GM19351 (cell line): ENCODE results near the gene SLC22A7.

Source experiments
- ATAC-seq: cut with Tn5 transposase; IDR thresholded peaks from one replicate; pipeline ENCODE4 v1.9.1; 2021; ENCODE audit warnings: mild to moderate bottlenecking, moderate library complexity; ENCODE audit not compliant: unreplicated experiment

SLC22A7 gene, protein sequence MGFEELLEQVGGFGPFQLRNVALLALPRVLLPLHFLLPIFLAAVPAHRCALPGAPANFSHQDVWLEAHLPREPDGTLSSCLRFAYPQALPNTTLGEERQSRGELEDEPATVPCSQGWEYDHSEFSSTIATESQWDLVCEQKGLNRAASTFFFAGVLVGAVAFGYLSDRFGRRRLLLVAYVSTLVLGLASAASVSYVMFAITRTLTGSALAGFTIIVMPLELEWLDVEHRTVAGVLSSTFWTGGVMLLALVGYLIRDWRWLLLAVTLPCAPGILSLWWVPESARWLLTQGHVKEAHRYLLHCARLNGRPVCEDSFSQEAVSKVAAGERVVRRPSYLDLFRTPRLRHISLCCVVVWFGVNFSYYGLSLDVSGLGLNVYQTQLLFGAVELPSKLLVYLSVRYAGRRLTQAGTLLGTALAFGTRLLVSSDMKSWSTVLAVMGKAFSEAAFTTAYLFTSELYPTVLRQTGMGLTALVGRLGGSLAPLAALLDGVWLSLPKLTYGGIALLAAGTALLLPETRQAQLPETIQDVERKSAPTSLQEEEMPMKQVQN

DNA sequence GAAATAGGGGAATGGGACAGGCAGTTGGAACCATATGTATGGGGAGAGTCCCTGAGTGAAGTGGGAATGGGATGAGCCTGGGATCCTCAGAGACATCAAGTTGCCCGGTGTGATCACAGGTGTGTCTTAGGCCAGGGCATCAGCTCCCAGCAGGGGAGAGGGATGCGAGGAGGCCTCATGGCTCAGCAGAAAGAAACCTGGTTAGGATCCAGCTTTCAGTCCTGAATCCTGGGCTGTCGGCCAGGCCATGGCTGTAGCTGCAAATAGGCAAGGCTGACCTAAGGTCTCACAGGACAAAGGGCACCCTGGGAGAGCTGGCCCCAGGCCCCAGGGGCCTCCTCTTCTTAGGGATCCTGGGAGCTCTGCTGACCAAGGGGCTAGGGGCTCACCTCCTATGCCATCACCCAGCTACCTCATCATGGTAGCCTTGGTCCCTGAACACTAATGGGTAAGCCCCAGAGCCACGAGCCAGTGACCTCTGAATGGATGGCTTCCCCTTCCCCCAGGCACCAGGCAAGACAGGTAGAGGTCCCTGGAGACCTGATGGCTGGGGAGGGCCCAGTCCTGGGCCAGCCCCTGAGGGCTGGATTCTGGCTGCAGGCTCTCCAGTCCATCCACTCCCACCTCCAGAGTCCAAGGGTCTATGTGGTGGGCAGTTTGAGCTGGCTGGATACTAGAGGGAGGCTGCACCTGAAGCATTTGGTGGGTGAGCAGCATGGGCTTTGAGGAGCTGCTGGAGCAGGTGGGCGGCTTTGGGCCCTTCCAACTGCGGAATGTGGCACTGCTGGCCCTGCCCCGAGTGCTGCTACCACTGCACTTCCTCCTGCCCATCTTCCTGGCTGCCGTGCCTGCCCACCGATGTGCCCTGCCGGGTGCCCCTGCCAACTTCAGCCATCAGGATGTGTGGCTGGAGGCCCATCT, at the start of gene SLC22A7:
TSS of gene SLC22A7 (plus strand) at position 617 of the 921 bp plus-strand sequence. CDS start at position 716, 99 bp downstream.
- ATAC-seq = no peak

DNA sequence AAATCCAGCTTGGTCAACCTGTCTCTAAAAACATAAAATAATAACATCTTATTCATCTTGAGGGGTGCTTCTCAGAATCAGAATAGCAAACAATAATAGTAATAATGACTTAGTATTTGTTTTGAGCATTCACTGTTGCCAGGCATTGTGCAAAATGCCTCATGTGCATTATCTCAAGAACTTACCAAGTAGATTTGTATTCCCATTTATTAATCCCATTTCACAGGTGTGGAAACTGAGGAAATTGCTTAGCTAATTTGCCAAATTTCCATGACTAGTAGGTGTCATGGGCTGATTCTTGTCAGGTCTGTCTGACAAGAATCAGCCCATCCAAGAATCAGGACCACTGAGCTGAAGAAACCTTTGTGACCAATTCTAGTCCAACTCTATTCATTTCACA, 49.3 kb upstream of the SLC22A7 start:
- no peak for ATAC-seq

DNA sequence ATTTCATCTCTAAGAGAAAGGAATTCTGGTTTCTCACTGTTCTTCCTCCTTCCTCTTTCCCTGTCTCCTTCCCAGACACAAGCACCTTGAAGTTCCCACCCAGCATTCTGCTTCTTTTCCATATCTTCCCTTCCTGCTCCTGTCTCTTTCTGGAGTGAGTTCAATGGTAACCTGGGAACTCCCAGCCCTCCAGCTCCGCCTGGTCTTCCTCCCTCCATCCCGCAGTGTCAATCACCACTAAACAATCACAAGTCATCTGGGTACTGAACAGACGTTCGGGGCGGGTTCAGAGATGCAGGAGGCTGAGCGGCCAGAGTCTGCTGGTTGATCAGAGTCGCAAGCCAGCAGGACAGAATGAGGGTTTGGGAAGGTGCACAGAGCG, 47.1 kb upstream of the SLC22A7 start:
- ATAC-seq = no peak

DNA sequence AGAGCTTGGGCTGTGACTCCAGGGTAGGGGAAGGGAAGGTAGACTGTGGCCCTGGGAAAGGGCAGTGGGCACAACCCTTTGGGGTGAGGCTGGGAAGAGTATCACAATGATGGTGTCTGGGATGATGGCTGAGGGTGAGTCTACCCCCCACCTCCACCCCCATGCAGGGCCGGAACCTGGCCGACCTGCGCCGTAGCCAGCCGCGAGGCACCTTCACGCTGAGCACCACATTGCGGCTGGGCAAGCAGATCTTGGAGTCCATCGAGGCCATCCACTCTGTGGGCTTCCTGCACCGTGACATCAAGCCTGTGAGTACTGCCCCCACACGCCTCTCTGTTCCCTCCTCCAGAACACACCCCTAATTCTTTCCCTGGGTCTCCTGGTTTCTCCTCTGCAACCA, 44.7 kb upstream of the SLC22A7 start:
- no peak for ATAC-seq

DNA sequence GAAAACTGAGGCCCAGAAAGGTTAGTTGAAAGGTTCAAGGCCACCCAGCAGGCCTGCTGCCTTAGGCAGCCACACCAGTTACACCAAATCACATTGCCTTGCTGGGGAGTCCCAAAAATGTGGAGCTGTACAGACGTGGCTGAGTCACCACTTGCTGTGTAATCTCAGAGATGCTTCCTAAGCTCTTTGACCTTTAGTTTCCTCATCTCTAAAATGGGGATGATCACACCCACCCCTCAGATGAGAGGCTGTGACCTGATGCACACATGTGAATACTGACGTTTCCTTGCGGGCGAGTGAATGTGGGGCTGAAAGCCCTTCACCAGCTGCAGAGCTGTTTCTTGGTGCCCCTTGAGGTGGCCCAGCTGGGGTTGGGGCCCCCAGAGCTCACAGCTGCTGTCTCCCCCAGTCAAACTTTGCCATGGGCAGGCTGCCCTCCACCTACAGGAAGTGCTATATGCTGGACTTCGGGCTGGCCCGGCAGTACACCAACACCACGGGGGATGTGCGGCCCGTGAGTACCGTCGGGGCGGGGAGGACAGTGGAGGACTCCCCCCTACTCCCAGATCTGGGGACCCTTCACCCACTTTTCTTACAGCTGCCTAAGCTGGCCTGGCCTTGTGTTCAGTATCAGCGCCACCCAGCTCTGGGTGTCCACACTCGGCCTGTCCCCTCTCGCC, 43.8 kb upstream of the SLC22A7 start:
- ATAC-seq = no peak

DNA sequence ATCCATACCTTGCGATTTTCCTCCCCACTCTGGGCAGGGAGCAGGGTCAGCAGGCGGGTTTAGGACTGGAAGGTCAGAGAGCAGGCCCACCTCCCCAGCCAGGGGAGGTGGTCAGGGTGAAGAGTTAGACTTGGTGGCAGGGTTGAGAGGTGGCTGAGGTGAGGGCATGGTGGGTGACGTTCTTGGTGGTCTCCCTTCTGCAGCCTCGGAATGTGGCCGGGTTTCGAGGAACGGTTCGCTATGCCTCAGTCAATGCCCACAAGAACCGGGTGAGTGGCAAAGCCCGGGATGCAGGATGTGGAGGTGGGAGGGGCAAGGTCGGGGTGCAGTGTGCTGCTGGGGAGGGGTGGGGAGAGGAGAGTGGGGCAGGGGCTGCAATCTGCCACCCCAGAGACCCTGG, 43.2 kb upstream of the SLC22A7 start:
- no peak for ATAC-seq

DNA sequence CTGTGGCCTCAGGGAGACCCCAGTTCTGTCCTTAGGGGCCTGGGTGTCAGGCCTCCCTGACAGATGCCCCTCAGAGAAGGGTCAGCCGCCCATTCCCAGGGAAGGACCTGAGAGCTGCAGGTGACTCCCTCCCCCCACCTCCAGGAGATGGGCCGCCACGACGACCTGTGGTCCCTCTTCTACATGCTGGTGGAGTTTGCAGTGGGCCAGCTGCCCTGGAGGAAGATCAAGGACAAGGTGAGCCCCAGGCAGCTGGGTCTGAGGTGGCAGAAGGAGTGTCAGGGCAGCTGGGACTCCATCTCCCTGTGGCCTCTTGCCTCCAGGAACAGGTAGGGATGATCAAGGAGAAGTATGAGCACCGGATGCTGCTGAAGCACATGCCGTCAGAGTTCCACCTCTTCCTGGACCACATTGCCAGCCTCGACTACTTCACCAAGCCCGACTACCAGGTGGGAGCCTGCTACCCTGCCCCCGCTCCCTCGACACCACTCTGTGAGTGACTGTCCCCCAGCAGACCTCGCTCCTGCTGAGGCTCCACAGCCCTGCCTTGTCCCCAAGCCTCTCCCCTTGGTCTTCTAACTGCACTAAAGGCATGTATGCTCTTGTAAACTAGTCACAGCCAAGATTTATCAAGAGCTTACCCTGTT, 42.5 kb upstream of the SLC22A7 start:
- ATAC-seq = no peak

DNA sequence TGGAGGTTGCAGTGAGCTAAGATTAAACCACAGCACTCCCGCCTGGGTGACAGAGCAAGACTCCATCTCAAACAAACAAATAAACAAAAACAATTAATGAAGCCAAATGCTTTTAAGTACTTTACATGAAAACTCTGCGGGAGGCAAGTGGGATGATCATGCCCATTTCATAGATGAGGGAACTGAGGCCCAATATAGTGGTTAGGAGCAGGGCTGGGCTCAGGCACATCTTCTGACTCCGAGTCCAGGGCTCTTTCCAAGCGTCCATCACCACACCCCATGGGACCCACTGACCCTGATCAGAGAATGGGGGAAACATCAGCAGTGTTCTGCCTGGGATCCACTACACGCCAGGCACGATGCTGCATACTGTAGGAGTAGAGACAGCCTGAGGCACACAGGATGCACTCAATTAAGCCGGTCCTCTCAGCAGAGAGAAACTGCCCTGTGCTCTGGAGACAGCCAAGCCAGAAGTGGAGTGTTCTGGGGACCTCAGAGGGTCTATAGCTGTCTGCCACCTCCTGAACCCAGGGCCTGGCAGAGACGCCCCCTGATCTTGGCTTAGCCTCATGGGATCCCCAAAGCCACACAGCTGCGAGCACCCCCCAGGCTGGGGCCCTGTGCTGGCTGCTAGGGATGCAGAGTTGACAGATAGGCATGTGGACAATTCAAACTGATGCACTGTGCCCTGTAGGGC, 41.2 kb upstream of the SLC22A7 start:
- ATAC-seq = no peak

DNA sequence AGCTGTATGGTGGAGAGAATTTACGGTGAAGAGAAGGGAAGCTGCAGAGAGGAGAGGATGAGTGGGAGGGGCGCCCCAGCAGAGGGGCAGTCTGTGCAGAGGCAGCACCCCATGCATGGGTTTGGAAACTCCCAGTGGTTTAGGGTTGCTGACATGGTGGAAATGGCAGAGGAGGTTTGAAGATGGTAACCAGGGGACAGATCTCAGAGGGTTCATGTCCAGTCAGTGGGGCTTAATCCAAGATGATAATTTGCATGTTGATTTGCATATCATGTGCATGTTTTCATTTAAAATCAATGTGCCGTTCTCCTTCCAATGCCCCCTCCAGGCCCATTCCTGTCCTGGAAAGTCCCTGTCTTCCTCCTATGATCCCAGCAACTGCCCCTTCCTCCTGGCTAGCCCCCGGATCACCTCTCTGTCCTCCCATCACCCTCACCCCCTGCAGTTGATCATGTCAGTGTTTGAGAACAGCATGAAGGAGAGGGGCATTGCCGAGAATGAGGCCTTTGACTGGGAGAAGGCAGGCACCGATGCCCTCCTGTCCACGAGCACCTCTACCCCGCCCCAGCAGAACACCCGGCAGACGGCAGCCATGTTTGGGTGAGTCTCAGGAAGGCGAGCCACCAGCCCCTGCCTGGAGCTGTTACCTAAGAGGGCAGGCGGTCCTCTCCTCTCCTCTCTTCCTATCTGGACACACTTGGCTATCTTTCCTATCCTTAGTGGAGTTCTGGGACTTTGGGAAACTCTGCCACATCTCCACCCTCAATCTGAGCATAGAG, 40.5 kb upstream of the SLC22A7 start:
- no peak for ATAC-seq

DNA sequence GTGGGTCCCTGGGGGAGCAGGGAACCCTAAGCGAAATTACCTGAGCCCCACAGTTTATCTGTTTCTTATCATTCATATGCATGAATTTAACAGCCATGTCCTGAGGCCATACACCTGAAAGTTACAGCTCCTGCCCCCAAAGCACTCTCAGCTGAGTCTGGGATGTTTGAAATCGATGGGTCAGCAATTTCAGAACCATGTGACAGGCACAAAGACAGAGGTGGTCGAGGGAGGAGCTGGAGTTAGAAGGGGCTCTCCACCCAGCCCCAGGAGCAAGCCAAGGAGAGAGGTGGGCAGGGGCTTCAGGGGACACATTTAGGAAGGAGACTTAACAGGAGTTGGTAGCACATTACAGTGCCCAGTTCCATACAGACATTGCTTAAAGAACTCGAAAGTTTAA, 39.9 kb upstream of the SLC22A7 start:
- ATAC-seq = no peak

DNA sequence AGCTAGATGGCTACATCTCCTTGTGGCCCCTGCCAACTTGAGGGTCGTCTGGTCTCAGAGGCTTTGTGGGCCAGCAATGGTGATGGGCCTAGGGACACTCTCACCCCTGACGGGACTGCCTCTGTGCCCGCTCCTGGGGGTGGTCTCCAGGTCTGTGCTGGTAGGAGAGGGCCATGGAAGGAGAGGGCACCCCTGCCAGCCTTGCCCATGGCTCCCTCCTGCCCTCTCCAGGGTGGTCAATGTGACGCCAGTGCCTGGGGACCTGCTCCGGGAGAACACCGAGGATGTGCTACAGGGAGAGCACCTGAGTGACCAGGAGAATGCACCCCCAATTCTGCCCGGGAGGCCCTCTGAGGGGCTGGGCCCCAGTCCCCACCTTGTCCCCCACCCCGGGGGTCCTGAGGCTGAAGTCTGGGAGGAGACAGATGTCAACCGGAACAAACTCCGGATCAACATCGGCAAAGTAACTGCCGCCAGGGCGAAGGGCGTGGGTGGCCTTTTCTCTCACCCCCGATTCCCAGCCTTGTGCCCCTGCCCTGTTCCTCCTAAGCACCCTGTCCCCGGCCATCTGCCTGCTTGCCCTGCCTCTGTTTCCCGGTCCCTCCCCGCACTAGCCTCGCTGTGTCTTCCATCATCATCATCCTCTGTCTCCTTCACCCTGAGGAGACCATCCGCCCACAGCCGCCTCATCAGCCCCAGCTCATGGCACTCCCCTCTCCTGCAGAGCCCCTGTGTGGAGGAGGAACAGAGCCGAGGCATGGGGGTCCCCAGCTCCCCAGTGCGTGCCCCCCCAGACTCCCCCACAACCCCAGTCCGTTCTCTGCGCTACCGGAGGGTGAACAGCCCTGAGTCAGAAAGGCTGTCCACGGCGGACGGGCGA, 39.0 kb upstream of the SLC22A7 start:
- ATAC-seq = no peak

DNA sequence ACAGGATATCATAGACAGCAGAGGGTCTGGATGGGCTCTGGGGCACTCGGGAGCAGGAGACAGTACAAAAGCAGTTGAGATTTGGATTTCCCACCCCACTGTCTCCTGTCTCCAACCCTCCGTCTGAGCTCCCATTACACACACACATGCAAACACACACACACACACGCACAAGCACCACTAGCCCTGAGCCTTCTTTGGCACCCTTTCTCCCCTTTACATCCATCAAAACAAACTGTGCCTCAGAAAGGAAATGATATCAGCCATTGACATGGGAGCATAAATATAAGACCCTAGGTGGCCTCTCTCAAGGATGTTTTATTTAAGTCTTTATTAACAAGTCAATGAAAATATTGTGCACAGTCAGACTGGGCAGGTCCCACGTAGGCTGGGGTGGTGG, 37.3 kb upstream of the SLC22A7 start:
- no peak for ATAC-seq

DNA sequence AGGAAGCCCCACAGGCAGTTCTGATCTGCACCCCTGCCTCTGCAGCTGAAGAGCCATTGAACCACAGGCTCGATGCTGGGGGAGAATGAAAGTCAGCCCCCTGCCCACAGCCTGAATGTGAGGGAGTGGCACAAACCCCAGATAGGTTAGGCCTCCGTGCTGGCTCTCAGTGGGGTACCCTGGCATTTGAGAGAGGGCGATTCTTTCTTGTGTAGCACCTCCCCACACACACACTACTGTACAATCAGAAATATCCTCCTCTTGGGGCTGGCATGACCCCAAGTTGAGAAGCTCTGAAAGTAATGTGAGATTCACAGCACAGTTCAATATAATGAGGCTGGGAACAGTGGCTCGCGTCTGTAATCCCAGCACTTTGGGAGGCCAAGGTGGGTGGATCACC, 36.9 kb upstream of the SLC22A7 start:
- ATAC-seq = no peak

DNA sequence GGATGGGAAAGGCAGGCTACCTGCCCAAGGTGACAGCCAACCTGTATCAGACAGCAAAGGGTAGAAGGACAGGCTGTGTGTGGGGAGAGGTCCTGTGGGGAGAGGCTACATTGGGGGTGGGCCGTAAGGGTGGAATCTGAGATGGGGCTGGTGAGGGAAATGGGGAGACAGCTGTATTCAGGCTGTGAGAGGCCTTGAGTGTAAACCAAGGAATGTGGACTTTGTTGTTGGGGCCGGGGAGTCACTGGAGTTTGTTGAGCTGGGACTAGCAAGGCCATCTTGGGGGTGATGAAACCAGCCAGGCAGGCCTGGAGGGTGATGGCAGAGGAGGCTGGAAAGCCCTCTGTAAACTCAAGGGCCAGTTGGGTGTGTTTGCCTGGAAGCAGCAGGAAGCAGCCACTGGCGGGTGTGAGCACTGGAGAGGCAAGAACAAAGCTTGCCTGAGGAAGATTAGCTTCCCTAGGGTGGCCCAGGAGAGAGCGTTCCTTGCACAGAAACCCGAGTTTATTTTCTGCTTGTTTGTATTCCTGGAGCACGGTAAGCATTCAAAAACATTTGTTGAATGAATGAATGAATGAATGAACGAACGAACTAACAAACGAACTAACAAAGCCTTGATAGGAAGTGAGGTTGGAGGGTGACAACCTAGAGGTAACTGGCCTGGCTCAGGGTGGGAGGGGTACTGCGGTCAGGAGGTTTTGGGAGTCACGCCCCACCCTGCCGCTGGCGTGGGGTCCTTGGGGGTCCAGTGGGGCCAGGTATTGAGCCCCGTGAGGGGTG, 35.9 kb upstream of the SLC22A7 start:
- no peak for ATAC-seq

DNA sequence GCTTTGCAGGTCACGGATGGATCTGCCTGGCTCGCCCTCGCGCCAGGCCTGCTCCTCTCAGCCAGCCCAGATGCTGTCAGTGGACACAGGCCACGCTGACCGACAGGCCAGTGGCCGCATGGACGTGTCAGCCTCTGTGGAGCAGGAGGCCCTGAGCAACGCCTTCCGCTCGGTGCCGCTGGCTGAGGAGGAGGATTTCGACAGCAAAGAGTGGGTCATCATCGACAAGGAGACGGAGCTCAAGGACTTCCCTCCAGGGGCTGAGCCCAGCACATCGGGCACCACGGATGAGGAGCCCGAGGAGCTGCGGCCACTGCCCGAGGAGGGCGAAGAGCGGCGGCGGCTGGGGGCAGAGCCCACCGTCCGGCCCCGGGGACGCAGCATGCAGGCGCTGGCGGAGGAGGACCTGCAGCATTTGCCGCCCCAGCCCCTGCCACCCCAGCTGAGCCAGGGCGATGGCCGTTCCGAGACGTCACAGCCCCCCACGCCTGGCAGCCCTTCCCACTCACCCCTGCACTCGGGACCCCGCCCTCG, 35.2 kb upstream of the SLC22A7 start:
- no peak for ATAC-seq

DNA sequence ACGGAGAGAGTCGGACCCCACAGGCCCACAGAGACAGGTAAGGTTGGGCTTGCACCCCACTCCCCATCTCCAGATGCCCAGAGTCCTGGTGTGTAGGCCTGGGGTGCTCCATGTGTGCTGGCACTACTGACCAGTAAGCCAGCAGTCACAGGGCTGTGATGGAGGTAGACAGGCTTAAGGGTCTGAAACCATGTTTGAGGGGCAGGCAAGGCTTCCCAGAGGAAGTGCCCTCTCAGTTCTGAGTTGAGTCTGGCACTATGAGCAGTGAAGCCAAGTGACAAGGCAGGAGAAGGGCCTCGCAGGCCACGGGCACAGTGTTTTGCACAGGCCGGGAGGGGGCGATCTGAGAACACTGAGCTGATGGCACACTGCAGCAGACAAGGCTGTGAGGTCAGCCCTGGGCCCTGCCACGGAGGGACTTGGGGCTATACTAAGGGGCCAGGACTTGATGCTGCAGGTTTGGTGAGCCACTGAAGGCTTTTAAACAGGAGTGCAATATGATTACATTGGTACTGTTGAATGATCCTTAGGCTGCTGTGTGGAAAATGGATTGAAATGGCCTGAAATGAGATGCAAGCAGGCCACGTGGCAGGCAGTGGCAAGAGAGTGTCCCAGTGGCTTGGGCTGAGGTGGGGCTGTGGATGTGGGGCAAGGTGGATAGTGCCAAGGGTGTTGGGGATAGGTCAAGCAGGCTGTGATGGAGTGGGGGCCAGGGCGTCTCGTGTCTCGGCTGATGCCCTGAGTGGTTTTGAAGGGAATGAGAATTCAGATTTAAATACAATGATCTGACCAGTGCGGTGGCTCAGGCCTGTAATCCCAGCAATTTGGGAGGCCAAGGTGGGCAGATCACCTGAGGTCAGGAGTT, 34.5 kb upstream of the SLC22A7 start:
- ATAC-seq = peak; percentile 81
